ENCODE measurements around the gene MFSD8. TPM values are rescaled to one million over a fixed set of nuclear protein-coding genes. Genes with fewer than 3 reads are reported as not detected.
"Not testable (repeated sequence)": the region's sequence is repeated elsewhere in the genome, so short reads cannot be mapped to it uniquely, and the experiment has no call there.

Gene MFSD8
- total RNA-seq, 2 donors from 2014 or later, result 22.5 to 27.8 TPM

DNA sequence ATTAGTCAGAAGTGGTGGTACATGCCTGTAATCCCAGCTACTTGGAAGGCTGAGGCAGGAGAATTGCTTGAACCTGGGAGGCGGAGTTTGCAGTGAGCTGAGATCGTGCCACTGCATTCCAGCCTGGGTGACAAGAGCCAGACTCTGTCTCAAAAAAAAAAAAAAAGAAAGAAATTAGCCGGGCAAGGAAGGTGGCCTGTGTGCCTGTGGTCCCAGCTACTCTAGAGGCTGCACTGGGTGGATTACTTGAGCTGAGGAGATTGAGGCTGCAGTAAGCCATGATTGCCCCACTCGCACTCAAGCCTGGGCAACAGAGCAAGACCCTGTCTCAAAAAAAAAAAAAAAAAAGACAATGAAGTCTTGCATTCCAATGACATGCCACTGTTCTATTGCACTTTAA lies 6.0 kb upstream of the MFSD8 start:
- peaks cover 16% of the 10 kb centered on the region for H3K4me1 Mint-ChIP-seq
- not testable (repeated sequence) for H3K9me3 ChIP-seq (ENCODE audit: control insufficient read depth, low read length, poor library complexity, severe bottlenecking); ATAC-seq; H3K27ac Mint-ChIP-seq; H3K36me3 Mint-ChIP-seq (ENCODE audit: low read depth); H3K4me3 Mint-ChIP-seq; H3K27me3 Mint-ChIP-seq; DNase-seq

DNA sequence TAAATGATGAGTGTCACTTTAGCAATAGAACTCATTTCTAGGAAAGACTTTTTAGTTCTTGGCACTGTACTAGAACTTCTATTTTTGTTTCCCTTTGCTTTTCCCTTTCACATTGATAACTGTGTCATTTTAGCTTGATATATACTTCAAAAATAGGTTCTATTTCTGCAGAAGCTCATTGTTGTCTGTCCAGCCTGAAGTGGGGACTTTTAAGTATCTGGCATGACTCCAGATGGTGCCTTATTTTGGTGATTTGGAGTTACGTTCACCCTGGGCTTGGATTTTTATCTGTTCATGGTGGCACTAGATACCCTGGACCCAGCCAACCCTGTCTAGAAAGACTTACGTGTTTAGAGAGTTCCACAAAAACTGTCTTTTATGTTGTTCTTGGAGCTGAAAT lies 3.6 kb upstream of the MFSD8 start:
- H3K27ac Mint-ChIP-seq, result no peak overlapping the region

DNA sequence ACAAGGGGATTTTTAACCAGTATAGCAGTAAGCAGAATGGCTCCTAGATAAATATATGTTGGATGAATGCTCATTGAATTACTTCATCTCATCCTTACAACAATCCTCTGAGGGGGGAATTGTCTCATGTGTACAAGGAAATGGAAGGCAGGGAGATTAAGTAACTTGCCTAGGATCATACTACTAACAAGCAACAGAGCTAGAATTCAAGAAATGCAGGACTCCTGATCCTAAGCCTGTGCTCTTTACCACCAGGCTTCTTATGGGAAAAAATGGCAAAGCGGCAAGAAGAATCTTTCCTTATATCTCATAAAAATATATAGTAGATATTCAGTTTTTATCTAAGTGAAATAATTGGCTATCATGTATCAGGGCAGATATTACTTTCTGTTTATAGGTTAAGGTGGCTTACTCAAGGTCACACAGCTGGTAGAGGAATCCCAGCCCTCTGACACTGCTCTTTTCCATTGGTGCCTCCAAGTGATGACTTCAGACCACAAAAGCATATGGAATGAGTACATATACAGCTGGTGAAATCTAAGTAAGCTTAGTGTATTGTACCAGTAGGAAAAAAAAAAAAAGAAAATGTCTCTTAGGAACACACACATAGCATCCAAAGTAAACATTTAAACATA lies 2.3 kb upstream of the MFSD8 start:
- Mint-ChIP-seq H3K4me1 (peaks cover 26% of the 10 kb centered on the region), H3K27me3 (no peaks in the 10 kb centered on the region), H3K36me3 (ENCODE audit: low read depth) (peaks cover 2% of the 10 kb centered on the region), H3K27ac (no peak overlapping the region), H3K4me3 (no peak overlapping the region)
- ATAC-seq (no peak), DNase-seq (no peak)
- no peaks in the 10 kb centered on the region for H3K9me3 ChIP-seq (ENCODE audit: control insufficient read depth, low read length, poor library complexity, severe bottlenecking)

More for the DNA sequence above, 3.6 kb upstream of the MFSD8 start:
- Mint-ChIP-seq H3K27me3 (no peaks in the 10 kb centered on the region), H3K4me3 (no peak overlapping the region), H3K4me1 (peaks cover 15% of the 10 kb centered on the region), H3K36me3 (ENCODE audit: low read depth) (peaks cover 2% of the 10 kb centered on the region)
- H3K9me3 ChIP-seq (ENCODE audit: control insufficient read depth, low read length, poor library complexity, severe bottlenecking), result no peaks in the 10 kb centered on the region
- ATAC-seq (no peak), DNase-seq (no peak)

DNA sequence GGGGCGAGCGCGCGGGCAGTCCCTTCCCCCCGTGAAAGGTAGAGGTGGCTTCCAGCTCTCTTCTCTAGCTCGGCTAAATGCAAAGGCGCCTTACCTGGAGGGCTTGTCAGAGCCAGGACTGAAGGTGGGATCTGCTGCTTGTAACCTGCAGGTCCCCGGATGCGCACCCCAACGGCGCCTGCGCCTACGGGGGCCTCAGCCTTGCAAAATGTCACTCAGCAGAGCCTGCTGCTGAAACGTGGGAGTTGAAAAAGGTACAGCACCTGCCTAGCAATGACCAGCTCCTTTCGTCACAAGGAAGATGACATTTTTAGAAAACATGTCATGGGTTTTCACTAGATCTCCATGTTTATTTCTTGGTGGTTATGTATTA lies 816 bp upstream of the MFSD8 start:
- Mint-ChIP-seq H3K4me1 (peaks cover 28% of the 10 kb centered on the region), H3K27me3 (no peaks in the 10 kb centered on the region)
- ATAC-seq, result peak; percentile 36

GRCh38 chr4:127964426-127965061 lies 429 bp downstream of the MFSD8 start:
- Mint-ChIP-seq H3K27ac (peak overlapping the region; percentile 96), H3K4me1 (peaks cover 28% of the 10 kb centered on the region), H3K4me3 (peak overlapping the region; percentile 97)
- not testable (repeated sequence) for H3K27me3 Mint-ChIP-seq; H3K9me3 ChIP-seq (ENCODE audit: control insufficient read depth, low read length, poor library complexity, severe bottlenecking); H3K36me3 Mint-ChIP-seq (ENCODE audit: low read depth)
- ATAC-seq (peak; percentile 19), DNase-seq (peak; percentile 4 to 21 (median 20))

More for the DNA sequence above, 816 bp upstream of the MFSD8 start:
- H3K9me3 ChIP-seq (ENCODE audit: control insufficient read depth, low read length, poor library complexity, severe bottlenecking), result no peaks in the 10 kb centered on the region
- peak; percentile 50 to 60 (median 51) for DNase-seq
- H3K4me3 Mint-ChIP-seq, result peak overlapping the region; percentile 97
- H3K36me3 Mint-ChIP-seq (ENCODE audit: low read depth), result peaks cover 2% of the 10 kb centered on the region
- H3K27ac Mint-ChIP-seq, result peak overlapping the region; percentile 96

GRCh38 chr4:127963633-127964398 lies 1.2 kb downstream of the MFSD8 start:
- H3K27me3 Mint-ChIP-seq; H3K36me3 Mint-ChIP-seq (ENCODE audit: low read depth); H3K9me3 ChIP-seq (ENCODE audit: control insufficient read depth, low read length, poor library complexity, severe bottlenecking); ATAC-seq: not testable (repeated sequence)
- H3K4me1 Mint-ChIP-seq, result peaks cover 29% of the 10 kb centered on the region
- H3K27ac Mint-ChIP-seq, result peak overlapping the region; percentile 76
- peak in 1 of 3 donors; percentile 17 for DNase-seq
- H3K4me3 Mint-ChIP-seq, result peak overlapping the region; percentile 86

- no peak overlapping the region for H3K27ac Mint-ChIP-seq
- H3K4me1 Mint-ChIP-seq, result peaks cover 18% of the 10 kb centered on the region
- DNase-seq (no peak), ATAC-seq (no peak)
- no peaks in the 10 kb centered on the region for H3K36me3 Mint-ChIP-seq (ENCODE audit: low read depth)
- no peaks in the 10 kb centered on the region for H3K9me3 ChIP-seq (ENCODE audit: control insufficient read depth, low read length, poor library complexity, severe bottlenecking)
- no peaks in the 10 kb centered on the region for H3K27me3 Mint-ChIP-seq
- no peak overlapping the region for H3K4me3 Mint-ChIP-seq
Observed at GRCh38 chr4:127959794-127960193, 5.2 kb downstream of the MFSD8 start.

DNA sequence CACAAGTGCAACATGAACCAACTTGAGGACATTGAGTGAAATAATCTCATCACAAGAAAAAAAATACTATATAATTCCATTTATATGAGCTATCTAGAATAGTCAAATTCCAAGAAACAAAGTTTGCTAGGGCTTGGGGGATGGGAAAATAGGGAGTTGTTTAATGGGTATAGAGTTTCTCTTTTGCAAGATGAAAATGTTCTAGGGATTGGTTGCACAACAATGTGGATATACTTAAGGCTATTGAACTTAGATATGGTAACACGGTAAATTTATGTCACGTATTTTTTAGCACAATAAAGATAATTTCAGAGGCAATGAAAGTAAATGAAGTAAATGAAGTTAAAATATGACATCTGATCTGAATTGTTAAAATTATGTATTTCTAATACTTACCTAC lies 7.9 kb downstream of the MFSD8 start:
- peaks cover 5% of the 10 kb centered on the region for H3K4me1 Mint-ChIP-seq
- no peak overlapping the region for H3K4me3 Mint-ChIP-seq
- DNase-seq (no peak), ATAC-seq (no peak)
- no peak overlapping the region for H3K27ac Mint-ChIP-seq
- no peaks in the 10 kb centered on the region for H3K36me3 Mint-ChIP-seq (ENCODE audit: low read depth)
- no peaks in the 10 kb centered on the region for H3K9me3 ChIP-seq (ENCODE audit: control insufficient read depth, low read length, poor library complexity, severe bottlenecking)
- no peaks in the 10 kb centered on the region for H3K27me3 Mint-ChIP-seq

DNA sequence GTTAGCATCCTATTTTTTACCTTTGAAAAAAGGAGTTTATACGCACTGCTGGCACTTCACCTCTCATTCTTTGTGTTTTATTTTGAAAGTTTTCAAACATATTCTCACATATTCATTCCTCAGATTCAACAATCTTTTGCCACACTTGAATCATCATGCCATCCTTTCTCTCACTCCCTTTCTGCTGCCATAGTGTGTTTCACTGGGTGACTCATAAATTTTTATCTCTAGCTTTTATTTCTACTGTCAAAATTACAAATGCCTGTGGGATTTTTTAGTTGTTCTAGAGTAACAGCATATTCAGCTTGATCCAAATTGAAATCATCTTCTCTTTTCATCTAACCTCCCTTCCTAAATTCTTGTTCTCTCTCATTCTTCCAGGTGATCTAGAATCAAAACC lies 28.0 kb downstream of the MFSD8 start:
- ATAC-seq, result no peak

GRCh38 chr4:127931836-127932235 lies 33.1 kb downstream of the MFSD8 start:
- not testable (repeated sequence) for DNase-seq, H3K4me3 Mint-ChIP-seq, ATAC-seq

More for the DNA sequence above, 28.0 kb downstream of the MFSD8 start:
- H3K36me3 Mint-ChIP-seq (ENCODE audit: low read depth), result peaks cover 9% of the 10 kb centered on the region
- peaks cover 7% of the 10 kb centered on the region for H3K4me1 Mint-ChIP-seq
- H3K27ac Mint-ChIP-seq, result peak overlapping the region; percentile 17
- H3K27me3 Mint-ChIP-seq, result no peaks in the 10 kb centered on the region
- H3K9me3 ChIP-seq (ENCODE audit: control insufficient read depth, low read length, poor library complexity, severe bottlenecking), result no peaks in the 10 kb centered on the region
- no peak for DNase-seq
- H3K4me3 Mint-ChIP-seq, result no peak overlapping the region

GRCh38 chr4:127930175-127930574 lies 34.8 kb downstream of the MFSD8 start:
- no peak for DNase-seq
- H3K4me3 Mint-ChIP-seq, result no peak overlapping the region
- H3K4me1 Mint-ChIP-seq, result no peaks in the 10 kb centered on the region
- H3K36me3 Mint-ChIP-seq (ENCODE audit: low read depth), result peaks cover 7% of the 10 kb centered on the region
- H3K9me3 ChIP-seq (ENCODE audit: control insufficient read depth, low read length, poor library complexity, severe bottlenecking), result no peaks in the 10 kb centered on the region
- no peak overlapping the region for H3K27ac Mint-ChIP-seq
- H3K27me3 Mint-ChIP-seq, result no peaks in the 10 kb centered on the region
- no peak for ATAC-seq

More at GRCh38 chr4:127931836-127932235, 33.1 kb downstream of the MFSD8 start:
- not testable (repeated sequence) for H3K27ac Mint-ChIP-seq; H3K27me3 Mint-ChIP-seq; H3K36me3 Mint-ChIP-seq (ENCODE audit: low read depth); H3K9me3 ChIP-seq (ENCODE audit: control insufficient read depth, low read length, poor library complexity, severe bottlenecking); H3K4me1 Mint-ChIP-seq

- H3K4me3 Mint-ChIP-seq; H3K27ac Mint-ChIP-seq; H3K27me3 Mint-ChIP-seq; H3K9me3 ChIP-seq (ENCODE audit: control insufficient read depth, low read length, poor library complexity, severe bottlenecking); H3K4me1 Mint-ChIP-seq; DNase-seq; ATAC-seq; H3K36me3 Mint-ChIP-seq (ENCODE audit: low read depth): not testable (repeated sequence)
Observed at GRCh38 chr4:127925720-127926119, 39.3 kb downstream of the MFSD8 start.

- DNase-seq, result no peak
- no peak for ATAC-seq
- H3K27me3 Mint-ChIP-seq, result no peaks in the 10 kb centered on the region
- H3K9me3 ChIP-seq (ENCODE audit: control insufficient read depth, low read length, poor library complexity, severe bottlenecking), result no peaks in the 10 kb centered on the region
- H3K4me3 Mint-ChIP-seq, result no peak overlapping the region
- peaks cover 12% of the 10 kb centered on the region for H3K36me3 Mint-ChIP-seq (ENCODE audit: low read depth)
- no peak overlapping the region for H3K27ac Mint-ChIP-seq
- H3K4me1 Mint-ChIP-seq, result peaks cover 2% of the 10 kb centered on the region
Observed at GRCh38 chr4:127922226-127922625, 42.7 kb downstream of the MFSD8 start.
